OCI-LY1 (cell line): ENCODE results near the gene ZNF777.

Experiments
- H2AFZ ChIP-seq: fragments of 200-600 bp; sonication (generic), shearing (Covaris generic); 2 replicates; pipeline ENCODE4 v1.6.0; 2014; ENCODE audit warnings: antibody characterized with exemption, mild to moderate bottlenecking, low read length
- H3F3A ChIP-seq: fragments of 200-600 bp; sonication (generic), shearing (Covaris generic); 2 replicates; pipeline ENCODE4 v1.6.0; 2014; ENCODE audit warnings: mild to moderate bottlenecking, antibody characterized with exemption, low read length, moderate library complexity; ENCODE audit not compliant: insufficient read depth
- H3K27ac ChIP-seq: fragments of 200-600 bp; sonication (generic); 2 replicates; pipeline ENCODE4 v1.5.1; 2014; ENCODE audit warnings: low read length, mixed run types, mild to moderate bottlenecking, low read depth; ENCODE audit not compliant: poor library complexity, severe bottlenecking
- H3K27me3 ChIP-seq: fragments of 200-600 bp; sonication (generic); 2 replicates; pipeline ENCODE4 v1.6.0; 2014; ENCODE audit warnings: antibody characterized with exemption, mild to moderate bottlenecking, low read length, moderate library complexity; ENCODE audit not compliant: insufficient read depth
- H3K36me3 ChIP-seq: fragments of 200-600 bp; sonication (generic); 2 replicates; pipeline ENCODE4 v1.6.1; 2014; ENCODE audit warnings: mild to moderate bottlenecking, antibody characterized with exemption, low read length, moderate library complexity, mixed read lengths; ENCODE audit not compliant: insufficient read depth
- H3K4me1 ChIP-seq: fragments of 200-600 bp; sonication (generic); 2 replicates; pipeline ENCODE4 v1.5.1; 2014; ENCODE audit warnings: mild to moderate bottlenecking, low read length, moderate library complexity; ENCODE audit not compliant: insufficient read depth, severe bottlenecking
- H3K4me2 ChIP-seq: fragments of 200-600 bp; sonication (generic), shearing (Covaris generic); 2 replicates; pipeline ENCODE4 v1.6.1; 2014; ENCODE audit warnings: low read length
- H3K4me3 ChIP-seq: fragments of 200-600 bp; sonication (generic); 2 replicates; pipeline ENCODE4 v1.5.1; 2014; ENCODE audit warnings: low read length, low read depth, mild to moderate bottlenecking, mixed read lengths; ENCODE audit not compliant: poor library complexity, severe bottlenecking
- H3K79me2 ChIP-seq: fragments of 200-600 bp; shearing (Covaris generic); 2 replicates; pipeline ENCODE4 v1.6.1; 2016; ENCODE audit warnings: mixed run types, low read length, mixed read lengths; ENCODE audit not compliant: insufficient read depth
- H3K9ac ChIP-seq: fragments of 200-600 bp; sonication (generic), shearing (Covaris generic); 2 replicates; pipeline ENCODE4 v1.6.1; 2014; ENCODE audit warnings: mild to moderate bottlenecking, low read length, mixed read lengths
- H3K9me2 ChIP-seq: fragments of 200-600 bp; sonication (generic), shearing (Covaris generic); 2 replicates; pipeline ENCODE4 v1.6.1; 2014; ENCODE audit warnings: low read depth, mild to moderate bottlenecking, low read length, mixed read lengths
- H3K9me3 ChIP-seq: fragments of 200-600 bp; shearing (Covaris generic); 2 replicates; pipeline ENCODE4 v1.6.1; 2014; ENCODE audit warnings: low read length, mixed read lengths
- H4K20me1 ChIP-seq: fragments of 200-600 bp; sonication (generic), shearing (Covaris generic); 2 replicates; pipeline ENCODE4 v1.6.0; 2016; ENCODE audit warnings: mild to moderate bottlenecking, low read length; ENCODE audit not compliant: insufficient read depth
- EZH2 ChIP-seq: fragments of 200-600 bp; sonication (generic), shearing (Covaris generic); IDR thresholded peaks from 2 replicates; pipeline ENCODE4 v1.8.0; 2017; ENCODE audit warnings: borderline replicate concordance, mixed run types, mild to moderate bottlenecking, antibody characterized with exemption, low read length, moderate library complexity, mixed read lengths
- TF ChIP-seq, protein P1 (sequence below): fragments of 200-600 bp; sonication (generic), shearing (Covaris generic); IDR thresholded peaks from 2 replicates; pipeline ENCODE4 v1.5.1; 2017; ENCODE audit warnings: mild to moderate bottlenecking, antibody characterized with exemption, low read length, moderate library complexity, mixed read lengths

The ZNF777 gene

GRCh38 chr7:149476791-149477190, 15.9 kb upstream of the ZNF777 start:
- Histone ChIP-seq H3K27me3 (no peaks in the 10 kb centered on the region), H3K36me3 (peaks cover 80% of the 10 kb centered on the region), H3K9me3 (peaks cover 10% of the 10 kb centered on the region), H3K9ac (no peak overlapping the region), H3K9me2 (no peaks in the 10 kb centered on the region), H3K4me3 (no peak overlapping the region), H3K79me2 (no peaks in the 10 kb centered on the region), H2AFZ (no peak overlapping the region), H3K27ac (no peak overlapping the region), H4K20me1 (no peaks in the 10 kb centered on the region), H3K4me2 (no peak overlapping the region), H3K4me1 (no peaks in the 10 kb centered on the region), H3F3A (no peaks in the 10 kb centered on the region)
- TF ChIP-seq, protein P1, sequence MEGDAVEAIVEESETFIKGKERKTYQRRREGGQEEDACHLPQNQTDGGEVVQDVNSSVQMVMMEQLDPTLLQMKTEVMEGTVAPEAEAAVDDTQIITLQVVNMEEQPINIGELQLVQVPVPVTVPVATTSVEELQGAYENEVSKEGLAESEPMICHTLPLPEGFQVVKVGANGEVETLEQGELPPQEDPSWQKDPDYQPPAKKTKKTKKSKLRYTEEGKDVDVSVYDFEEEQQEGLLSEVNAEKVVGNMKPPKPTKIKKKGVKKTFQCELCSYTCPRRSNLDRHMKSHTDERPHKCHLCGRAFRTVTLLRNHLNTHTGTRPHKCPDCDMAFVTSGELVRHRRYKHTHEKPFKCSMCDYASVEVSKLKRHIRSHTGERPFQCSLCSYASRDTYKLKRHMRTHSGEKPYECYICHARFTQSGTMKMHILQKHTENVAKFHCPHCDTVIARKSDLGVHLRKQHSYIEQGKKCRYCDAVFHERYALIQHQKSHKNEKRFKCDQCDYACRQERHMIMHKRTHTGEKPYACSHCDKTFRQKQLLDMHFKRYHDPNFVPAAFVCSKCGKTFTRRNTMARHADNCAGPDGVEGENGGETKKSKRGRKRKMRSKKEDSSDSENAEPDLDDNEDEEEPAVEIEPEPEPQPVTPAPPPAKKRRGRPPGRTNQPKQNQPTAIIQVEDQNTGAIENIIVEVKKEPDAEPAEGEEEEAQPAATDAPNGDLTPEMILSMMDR: no peak
- TF ChIP-seq EZH2: no peak

DNA sequence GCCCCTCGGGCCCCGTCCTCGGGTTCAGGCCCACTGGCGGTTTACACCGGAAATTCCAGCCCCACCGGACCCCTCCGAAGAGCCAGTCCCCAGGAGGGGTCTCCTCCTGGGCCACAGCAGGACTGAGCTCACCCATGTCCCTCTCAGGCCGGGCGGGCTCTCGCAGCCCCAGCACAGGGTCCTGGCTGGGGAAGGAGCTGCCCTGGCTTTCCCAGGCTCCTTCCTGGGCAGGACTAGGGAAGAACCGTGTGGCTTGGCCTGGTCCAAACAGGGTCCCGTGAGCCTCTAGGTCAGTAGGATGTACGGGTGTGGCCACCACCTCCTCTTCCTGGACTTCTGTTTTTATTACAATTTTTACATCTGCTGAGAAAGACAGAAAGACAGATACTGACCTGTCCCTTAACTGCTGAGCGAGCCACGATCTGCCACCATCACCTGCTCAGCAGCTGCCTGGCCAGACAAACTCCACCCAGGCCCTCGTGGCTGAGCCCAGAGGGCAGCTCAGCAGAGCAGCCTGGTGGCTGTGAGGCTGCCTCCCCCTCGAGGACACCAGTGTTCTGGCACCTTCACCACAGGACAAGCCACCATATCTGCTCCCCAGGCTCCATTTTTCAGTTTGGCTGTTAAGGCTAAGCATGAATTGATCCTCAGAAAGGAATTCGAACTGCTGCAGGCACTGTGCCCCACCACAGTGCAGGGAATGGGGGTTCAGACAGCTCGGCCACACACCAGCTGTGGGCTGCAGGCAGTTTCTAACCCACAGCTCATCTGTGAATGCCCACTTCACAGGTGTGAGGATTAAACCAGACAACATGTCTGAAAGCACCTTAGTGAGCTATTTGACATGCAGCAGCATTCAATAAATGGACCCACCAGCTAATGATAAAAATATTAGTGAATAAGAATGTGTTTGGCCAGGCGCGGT, 14.5 kb upstream of the ZNF777 start:
- Histone ChIP-seq H3K36me3 (peaks cover 80% of the 10 kb centered on the region), H3K4me3 (no peak overlapping the region), H3K79me2 (no peaks in the 10 kb centered on the region), H2AFZ (no peak overlapping the region), H3K27me3 (no peaks in the 10 kb centered on the region), H3K9me3 (peaks cover 10% of the 10 kb centered on the region), H3K4me2 (no peak overlapping the region), H3K9ac (no peak overlapping the region), H3K9me2 (no peaks in the 10 kb centered on the region), H4K20me1 (no peaks in the 10 kb centered on the region), H3F3A (no peaks in the 10 kb centered on the region), H3K27ac (no peak overlapping the region), H3K4me1 (no peaks in the 10 kb centered on the region)
- TF ChIP-seq EZH2: no peak
- TF ChIP-seq, protein P1: no peak

DNA sequence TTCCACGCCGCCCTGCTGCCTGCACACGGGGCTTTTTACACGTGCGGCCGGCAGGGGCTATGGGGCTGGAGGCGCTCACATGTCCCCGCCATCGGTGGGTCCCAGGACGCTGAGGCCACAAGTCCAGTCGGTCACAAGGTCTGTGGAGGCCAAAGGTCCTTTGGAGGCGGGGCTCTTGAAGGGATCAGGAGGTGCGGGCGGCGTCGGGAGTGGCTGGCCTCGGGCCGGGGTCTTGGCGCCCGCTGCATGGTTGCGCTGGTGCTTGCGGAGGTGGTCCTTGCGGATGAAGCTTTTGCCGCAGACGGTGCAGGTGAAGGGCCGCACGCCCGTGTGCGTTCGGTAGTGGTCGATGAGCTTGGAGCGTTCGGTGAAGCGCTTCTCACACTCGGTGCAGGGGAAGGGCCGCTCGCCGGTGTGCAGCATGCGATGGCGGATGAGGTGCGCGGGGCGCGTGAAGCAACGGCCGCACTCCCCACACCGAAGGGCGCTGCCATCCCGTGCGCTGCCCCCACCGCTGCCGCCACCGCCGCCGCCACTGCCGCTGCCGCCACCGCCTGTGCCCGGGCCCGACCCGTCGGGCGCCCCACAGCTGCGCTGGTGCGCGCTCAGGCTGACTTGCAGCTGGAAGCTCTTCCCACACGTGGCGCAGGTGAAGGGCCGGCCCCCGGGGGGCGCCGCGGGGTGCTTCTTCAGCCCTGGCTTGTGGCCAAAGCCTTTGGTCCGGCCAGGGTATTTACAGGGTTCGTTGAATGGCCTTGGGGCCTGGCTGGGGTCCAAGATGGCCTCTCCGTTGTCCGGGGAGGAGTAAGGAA, 13.7 kb upstream of the ZNF777 start:
- H3K36me3 ChIP-seq: peaks cover 74% of the 10 kb centered on the region
- no peaks in the 10 kb centered on the region for H3K27me3 ChIP-seq
- TF ChIP-seq EZH2: no peak
- TF ChIP-seq, protein P1: no peak
- no peaks in the 10 kb centered on the region for H3K79me2 ChIP-seq
- H3K9me3 ChIP-seq: peaks cover 10% of the 10 kb centered on the region
- H3K4me1 ChIP-seq: no peaks in the 10 kb centered on the region
- H3F3A ChIP-seq: no peaks in the 10 kb centered on the region
- no peak overlapping the region for H3K4me3 ChIP-seq
- H3K4me2 ChIP-seq: no peak overlapping the region
- no peak overlapping the region for H3K9ac ChIP-seq
- no peaks in the 10 kb centered on the region for H3K9me2 ChIP-seq
- H4K20me1 ChIP-seq: no peaks in the 10 kb centered on the region
- H3K27ac ChIP-seq: no peak overlapping the region
- H2AFZ ChIP-seq: no peak overlapping the region
